Heart left ventricle (tissue), 13 donors: ENCODE results near the gene ZFP91.

ENCODE experiments used
- CTCF ChIP-seq, 12 donors: fragments of 200-600 bp; sonication (generic) in 4 of 12; IDR thresholded peaks; one replicate each; pipeline versions ENCODE4 v1.5.0 to v1.8.0; 2018 to 2022; ENCODE audit warnings: antibody characterized with exemption in 12 of 12, mild to moderate bottlenecking in 5 of 12
- POLR2A ChIP-seq, 2 donors: fragments of 450-650 bp; IDR thresholded peaks; one replicate each; pipeline ENCODE4 v1.6.1; 2017; ENCODE audit warnings: antibody characterized with exemption in 2 of 2, mild to moderate bottlenecking in 2 of 2, moderate library complexity in 2 of 2
- donor health status: ischemic (EF 13 %, LVEDD 7.1; RV severe dilation, severe dysfunction).
- donor health status: DM: no; HTN: yes; CAD: no.
- donor health status: DM: no; HTN: no; CAD: no.
- donor health status: ischemic (EF 25% LVEDD 6.9; RV normal size, moderate dysfunction).
- donor health status: ischemic (EF 25% LVEDD 5.7; RV mildly dilated, moderate dysfunction).
- donor health status: ischemic (EF 35%, LVEDD 5.7; RV mildly dilated, moderate dysfunction).
- donor health status: nonischemic (EF 11% LVEDD 7.7; RV severe dilation, severe dysfunction).
- donor health status: DM: yes; HTN: yes; CAD: no.
- donor health status: PGD.
- donor health status: ischemic (EF 29% LVEDD 5.4; RV normal size, mild dysfunction).
- donor health status: nonischemic (EF 23%, LVEDD 6.1; RV moderate dilation, normal function).

DNA sequence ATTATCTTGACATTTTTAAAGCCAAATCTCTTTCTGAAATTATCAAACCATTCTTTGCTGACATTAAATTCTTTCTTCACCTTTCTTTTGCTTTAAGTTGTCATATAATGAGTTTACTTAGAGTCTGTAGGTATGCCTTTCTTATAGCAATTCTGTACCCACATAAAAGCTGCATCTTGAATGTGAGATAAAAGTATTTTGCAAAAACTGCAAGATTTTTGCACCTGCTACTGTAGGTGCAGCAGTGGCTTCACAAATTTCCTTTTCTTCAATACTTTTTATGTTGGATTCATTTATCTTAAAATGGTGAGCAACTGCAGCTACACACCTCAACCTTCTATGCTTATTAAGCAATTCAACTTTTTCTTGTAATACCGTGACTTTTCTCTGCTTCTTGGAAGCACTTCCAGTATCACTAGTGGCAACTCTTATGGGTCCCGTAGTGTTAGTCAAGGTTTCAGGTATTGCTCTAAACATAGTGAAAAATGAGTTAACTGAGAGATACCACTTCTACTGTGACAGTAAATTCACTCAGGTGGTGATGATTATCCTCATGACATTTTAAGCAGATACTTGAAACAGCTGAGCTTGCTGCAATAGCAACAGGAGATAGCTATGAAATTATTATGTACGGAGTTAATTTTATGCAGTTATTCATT lies 18.8 kb downstream of the ZFP91 start:
- TF ChIP-seq CTCF (IDR thresholded peaks at IDR 0.05) = no peak
- TF ChIP-seq POLR2A (IDR thresholded peaks at IDR 0.05) = no peak
